ENCODE results near the gene CGNL1. TPM values are rescaled to one million over a fixed set of nuclear protein-coding genes. Genes with fewer than 3 reads are reported as not detected.
A peak's percentile ranks its signal among the peaks of the same experiment; 100 is the strongest.

The CGNL1 gene
- polyA plus RNA-seq, 1 experiment = 0.06 TPM

GRCh38 chr15:57364282-57365007 is 11.9 kb upstream of the CGNL1 start:
- CTCF ChIA-PET = interaction anchor here (0.8 to 1.7 kb wide), 7 partner anchors 11 to 178 kb away, joined by 3 to 5 read pairs (median 4); no protein-coding TSS in a partner anchor
- Histone ChIP-seq H3K4me3 (ENCODE audit: low read depth, low read length) (no peak overlapping the region), H3K27me3 (ENCODE audit: control insufficient read depth, insufficient read depth, low read length) (no peaks in the 10 kb centered on the region), H3K36me3 (ENCODE audit: control insufficient read depth, insufficient read depth, low read length) (no peaks in the 10 kb centered on the region)
- POLR2A ChIA-PET = no interaction called here
- TF ChIP-seq, protein P1, sequence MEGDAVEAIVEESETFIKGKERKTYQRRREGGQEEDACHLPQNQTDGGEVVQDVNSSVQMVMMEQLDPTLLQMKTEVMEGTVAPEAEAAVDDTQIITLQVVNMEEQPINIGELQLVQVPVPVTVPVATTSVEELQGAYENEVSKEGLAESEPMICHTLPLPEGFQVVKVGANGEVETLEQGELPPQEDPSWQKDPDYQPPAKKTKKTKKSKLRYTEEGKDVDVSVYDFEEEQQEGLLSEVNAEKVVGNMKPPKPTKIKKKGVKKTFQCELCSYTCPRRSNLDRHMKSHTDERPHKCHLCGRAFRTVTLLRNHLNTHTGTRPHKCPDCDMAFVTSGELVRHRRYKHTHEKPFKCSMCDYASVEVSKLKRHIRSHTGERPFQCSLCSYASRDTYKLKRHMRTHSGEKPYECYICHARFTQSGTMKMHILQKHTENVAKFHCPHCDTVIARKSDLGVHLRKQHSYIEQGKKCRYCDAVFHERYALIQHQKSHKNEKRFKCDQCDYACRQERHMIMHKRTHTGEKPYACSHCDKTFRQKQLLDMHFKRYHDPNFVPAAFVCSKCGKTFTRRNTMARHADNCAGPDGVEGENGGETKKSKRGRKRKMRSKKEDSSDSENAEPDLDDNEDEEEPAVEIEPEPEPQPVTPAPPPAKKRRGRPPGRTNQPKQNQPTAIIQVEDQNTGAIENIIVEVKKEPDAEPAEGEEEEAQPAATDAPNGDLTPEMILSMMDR (IDR thresholded peaks at IDR 0.05; ENCODE audit: insufficient read depth, low read depth, low read length) = peak; percentile 49
- no peak for DNase-seq (ENCODE audit: low read depth)

GRCh38 chr15:57367556-57367955 is 8.7 kb upstream of the CGNL1 start:
- no peak overlapping the region for H3K4me3 ChIP-seq (ENCODE audit: low read depth, low read length)
- TF ChIP-seq, protein P1 (IDR thresholded peaks at IDR 0.05; ENCODE audit: insufficient read depth, low read depth, low read length) = no peak
- H3K27me3 ChIP-seq (ENCODE audit: control insufficient read depth, insufficient read depth, low read length) = 0 out of 2 replicates have a peak, but pooled peaks cover 2% of the 10 kb centered on the region
- ChIA-PET CTCF (interaction anchor here (0.8 to 1.2 kb wide), 3 partner anchors 20 to 193 kb away, joined by 3 to 4 read pairs (median 3); no protein-coding TSS in a partner anchor), POLR2A (no interaction called here)
- no peaks in the 10 kb centered on the region for H3K36me3 ChIP-seq (ENCODE audit: control insufficient read depth, insufficient read depth, low read length)
- no peak for DNase-seq (ENCODE audit: low read depth)

DNA sequence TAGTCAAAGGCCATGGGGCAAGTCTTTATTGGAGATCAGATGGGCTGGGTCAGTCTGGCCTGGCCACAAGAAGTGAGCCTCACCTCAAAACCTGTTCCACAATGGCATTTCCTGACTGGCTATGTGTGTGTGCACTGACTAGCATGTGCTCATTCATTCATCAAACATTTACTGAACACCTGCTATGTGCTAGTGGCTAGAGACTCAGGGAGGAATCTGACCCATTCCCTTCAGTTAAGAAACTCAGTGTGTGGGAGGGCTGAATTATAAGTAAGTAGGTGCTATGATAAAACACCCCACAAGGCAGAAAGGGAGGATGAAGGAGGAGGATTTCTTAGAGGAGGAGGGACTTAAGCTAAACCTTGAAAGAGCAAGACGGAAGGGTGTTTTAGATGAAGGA is 5.4 kb upstream of the CGNL1 start:
- DNase-seq (ENCODE audit: low read depth) = no peak
- Histone ChIP-seq H3K36me3 (ENCODE audit: control insufficient read depth, insufficient read depth, low read length) (no peaks in the 10 kb centered on the region), H3K27me3 (ENCODE audit: control insufficient read depth, insufficient read depth, low read length) (peaks cover 14% of the 10 kb centered on the region), H3K4me3 (ENCODE audit: low read depth, low read length) (no peak overlapping the region)
- TF ChIP-seq, protein P1 (IDR thresholded peaks at IDR 0.05; ENCODE audit: insufficient read depth, low read depth, low read length) = no peak
- ChIA-PET CTCF (no interaction called here), POLR2A (no interaction called here)

GRCh38 chr15:57373251-57373881 is 2.9 kb upstream of the CGNL1 start:
- Histone ChIP-seq H3K4me3 (ENCODE audit: low read depth, low read length) (no peak overlapping the region), H3K27me3 (ENCODE audit: control insufficient read depth, insufficient read depth, low read length) (peaks cover 24% of the 10 kb centered on the region), H3K36me3 (ENCODE audit: control insufficient read depth, insufficient read depth, low read length) (no peaks in the 10 kb centered on the region)
- no peak for DNase-seq (ENCODE audit: low read depth)
- POLR2A ChIA-PET = no interaction called here
- TF ChIP-seq, protein P1 (IDR thresholded peaks at IDR 0.05; ENCODE audit: insufficient read depth, low read depth, low read length) = no peak
- CTCF ChIA-PET = no interaction called here

DNA sequence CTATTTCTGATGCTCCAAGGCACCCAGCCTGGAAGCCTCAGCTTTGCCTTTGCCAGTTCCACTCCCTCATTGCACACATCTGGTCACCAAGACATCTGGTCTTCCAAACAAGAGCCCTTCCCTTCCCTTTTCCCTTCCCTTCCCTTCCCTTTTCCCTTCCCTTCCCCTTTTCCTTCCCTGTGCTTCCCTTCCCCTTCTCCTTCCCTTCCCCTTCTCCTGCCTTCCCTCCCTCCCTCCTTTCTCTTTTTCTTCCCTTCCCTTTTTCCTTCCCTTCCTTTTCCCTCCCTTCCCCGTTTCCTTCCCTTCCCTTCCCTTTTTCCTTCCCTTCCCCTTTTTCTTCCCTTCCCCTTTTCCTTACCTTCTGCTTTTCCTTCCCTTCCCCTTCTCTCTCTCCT is 2.4 kb upstream of the CGNL1 start:
- CTCF ChIA-PET = no interaction called here
- H3K36me3 ChIP-seq (ENCODE audit: control insufficient read depth, insufficient read depth, low read length) = no peaks in the 10 kb centered on the region
- POLR2A ChIA-PET = no interaction called here
- TF ChIP-seq, protein P1 (IDR thresholded peaks at IDR 0.05; ENCODE audit: insufficient read depth, low read depth, low read length) = no peak
- H3K27me3 ChIP-seq (ENCODE audit: control insufficient read depth, insufficient read depth, low read length) = peaks cover 26% of the 10 kb centered on the region
- no peak overlapping the region for H3K4me3 ChIP-seq (ENCODE audit: low read depth, low read length)
- DNase-seq (ENCODE audit: low read depth) = no peak

Data from BJ (cell line).